Neuronal stem cell (in vitro differentiated cells): ENCODE measurements around the gene UBE3D.

Source experiments
- DNase-seq: peaks from one replicate; pipeline ENCODE4 v3.0.0-alpha.2; 2013; ENCODE audit warnings: low spot score
- H2AFZ ChIP-seq: one replicate; pipeline ENCODE4 v1.6.1; 2013; ENCODE audit warnings: mild to moderate bottlenecking, low read length, inconsistent platforms
- H2AK5ac ChIP-seq: 2 replicates; pipeline ENCODE4 v1.6.1; 2013; ENCODE audit warnings: low read depth, mild to moderate bottlenecking, inconsistent platforms, low read length, moderate library complexity, mixed read lengths
- H2BK120ac ChIP-seq: 2 replicates; pipeline ENCODE4 v1.6.1; 2013; ENCODE audit warnings: low read depth, mild to moderate bottlenecking, inconsistent platforms, low read length, moderate library complexity, mixed read lengths
- H2BK12ac ChIP-seq: one replicate; pipeline ENCODE4 v1.6.1; 2013; ENCODE audit warnings: low read length, inconsistent platforms
- H2BK15ac ChIP-seq: 2 replicates; pipeline ENCODE4 v1.6.1; 2013; ENCODE audit warnings: mild to moderate bottlenecking, low read length, inconsistent platforms, mixed read lengths
- H2BK5ac ChIP-seq: one replicate; pipeline ENCODE4 v1.6.1; 2013; ENCODE audit warnings: inconsistent platforms, mild to moderate bottlenecking, low read length, moderate library complexity
- H3K14ac ChIP-seq: one replicate; pipeline ENCODE4 v1.6.1; 2013; ENCODE audit warnings: low read length, inconsistent platforms
- H3K18ac ChIP-seq: 2 replicates; pipeline ENCODE4 v1.6.1; 2013; ENCODE audit warnings: low read length, inconsistent platforms
- H3K23ac ChIP-seq: 2 replicates; pipeline ENCODE4 v1.6.1; 2013; ENCODE audit warnings: low read depth, mild to moderate bottlenecking, mixed read lengths, low read length, inconsistent platforms; ENCODE audit not compliant: poor library complexity
- H3K27ac ChIP-seq: replicated peaks from 3 replicates; pipeline ENCODE4 v1.5.1; 2013; ENCODE audit warnings: low read length, inconsistent platforms
- H3K27me3 ChIP-seq, 3 experiments: 2 replicates each; pipeline ENCODE4 v1.6.1; 2013; ENCODE audit warnings: low read length in 3 of 3, mild to moderate bottlenecking in 2 of 3, inconsistent platforms in 1 of 3, low read depth in 1 of 3, mixed read lengths in 1 of 3, moderate library complexity in 1 of 3; ENCODE audit not compliant: control insufficient read depth in 3 of 3, insufficient read depth in 3 of 3
- H3K36me3 ChIP-seq, 2 donors: replicated peaks in 1 of 2; 2 replicates each; pipeline ENCODE4 v1.6.1; 2013; ENCODE audit warnings: low read length in 2 of 2; ENCODE audit not compliant: control insufficient read depth in 2 of 2, insufficient read depth in 2 of 2
- H3K4ac ChIP-seq: 2 replicates; pipeline ENCODE4 v1.6.1; 2013; ENCODE audit warnings: inconsistent platforms, mild to moderate bottlenecking, low read length, moderate library complexity
- H3K4me1 ChIP-seq, 2 donors: 1 replicate in 1 of 2; 2 replicates in 1 of 2; pipeline ENCODE4 v1.6.1; 2013; ENCODE audit warnings: low read length in 2 of 2, low read depth in 1 of 2; ENCODE audit not compliant: control insufficient read depth in 2 of 2, insufficient read depth in 1 of 2
- H3K4me2 ChIP-seq: one replicate; pipeline ENCODE4 v1.6.1; 2013; ENCODE audit warnings: mild to moderate bottlenecking, low read length, inconsistent platforms; ENCODE audit not compliant: insufficient read depth, poor library complexity, severe bottlenecking
- H3K4me3 ChIP-seq, 2 donors: 2 replicates each; pipeline ENCODE4 v1.5.1; 2013; ENCODE audit warnings: low read length in 2 of 2, mild to moderate bottlenecking in 2 of 2, inconsistent platforms in 1 of 2, moderate library complexity in 1 of 2
- H3K79me1 ChIP-seq: one replicate; pipeline ENCODE4 v1.6.1; 2013; ENCODE audit warnings: low read depth, mild to moderate bottlenecking, inconsistent platforms, low read length, moderate library complexity
- H3K9ac ChIP-seq: one replicate; pipeline ENCODE4 v1.6.1; 2013; ENCODE audit warnings: mild to moderate bottlenecking, low read depth, low read length, inconsistent platforms; ENCODE audit not compliant: poor library complexity
- H3K9me3 ChIP-seq, 2 donors: replicated peaks in 1 of 2; 2 replicates each; pipeline versions ENCODE3 to v1.6.1; 2013; ENCODE audit warnings: low read length in 2 of 2, mild to moderate bottlenecking in 2 of 2, inconsistent platforms in 1 of 2, low read depth in 1 of 2, mixed read lengths in 1 of 2, moderate library complexity in 1 of 2; ENCODE audit not compliant: control insufficient read depth in 2 of 2, insufficient read depth in 1 of 2
- H4K8ac ChIP-seq: one replicate; pipeline ENCODE4 v1.6.1; 2013; ENCODE audit warnings: low read depth, mild to moderate bottlenecking, inconsistent platforms, low read length, moderate library complexity
- H4K91ac ChIP-seq: one replicate; pipeline ENCODE4 v1.6.1; 2013; ENCODE audit warnings: low read length, low read depth, mild to moderate bottlenecking, inconsistent platforms; ENCODE audit not compliant: poor library complexity
- WGBS, 2 donors: extraction: QIAGEN DNeasy Blood & Tissue Kit; methylation state at CpG; one replicate each; pipeline ENCODE4 v1.1.7; 2013; ENCODE audit warnings: missing lambda C conversion rate in 2 of 2, mixed read lengths in 1 of 2; ENCODE audit not compliant: insufficient read length in 2 of 2, insufficient replicate concordance in 1 of 2; ENCODE audit errors: extremely low coverage in 2 of 2; 5-methylcytosine and 5-hydroxymethylcytosine counted together

Gene UBE3D

DNA sequence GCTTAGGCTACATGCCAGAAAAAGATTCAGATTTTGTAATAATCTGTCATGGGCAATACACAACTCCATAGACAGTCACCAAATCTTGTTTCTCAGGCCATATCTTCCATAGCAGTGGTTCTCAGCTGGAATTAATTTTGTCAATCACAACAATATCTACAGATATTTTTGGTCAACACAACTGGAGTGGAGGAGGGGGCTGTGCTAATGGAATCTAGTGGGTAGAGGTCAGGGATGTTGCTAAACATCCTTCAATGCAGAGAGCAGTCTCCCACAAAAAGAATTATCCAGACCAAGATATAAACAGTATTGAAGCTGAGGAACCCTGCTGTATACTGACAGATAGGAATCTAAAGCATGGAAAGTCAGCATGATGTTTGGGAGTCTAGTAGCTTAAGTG lies 174.6 kb downstream of the UBE3D start:
- Histone ChIP-seq H2BK120ac (no peak overlapping the region), H3K4me1 (no peaks in the 10 kb centered on the region), H3K27ac (no peak overlapping the region), H3K4me2 (no peak overlapping the region), H4K8ac (no peak overlapping the region), H3K9ac (no peak overlapping the region), H3K36me3 (peaks cover 0 to 2% of the 10 kb centered on the region in 2 donors), H3K18ac (no peak overlapping the region), H2BK5ac (no peak overlapping the region), H4K91ac (no peak overlapping the region), H2AK5ac (no peak overlapping the region), H3K23ac (no peak overlapping the region), H3K4me3 (no peak overlapping the region), H3K14ac (no peak overlapping the region), H3K27me3 (no peaks in the 10 kb centered on the region), H3K79me1 (no peaks in the 10 kb centered on the region), H3K4ac (no peak overlapping the region), H3K9me3 (no peaks in the 10 kb centered on the region), H2BK15ac (no peak overlapping the region), H2AFZ (no peak overlapping the region), H2BK12ac (no peak overlapping the region)
- no peak for DNase-seq

DNA sequence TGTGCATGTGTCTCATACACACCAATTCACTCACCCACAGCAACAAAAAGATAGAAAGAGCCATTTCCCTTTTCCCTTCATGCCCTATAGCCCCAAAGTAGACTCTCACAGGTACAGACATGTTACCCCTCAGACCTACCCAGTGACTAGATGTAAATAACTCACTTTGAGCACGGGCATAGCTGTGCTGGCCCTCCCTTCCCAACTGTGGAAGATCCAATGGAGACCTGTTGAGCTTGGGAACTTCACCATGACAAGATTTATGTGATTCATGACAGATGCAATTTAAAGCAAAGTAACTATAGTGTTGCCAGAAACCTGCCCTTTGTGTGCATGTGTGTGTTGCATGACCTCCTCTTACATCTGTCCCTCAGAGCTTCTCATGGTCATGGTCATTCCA lies 175.4 kb downstream of the UBE3D start:
- no peak overlapping the region for H3K4me3 ChIP-seq
- no peak overlapping the region for H3K4ac ChIP-seq
- no peak overlapping the region for H2AK5ac ChIP-seq
- peaks cover 0 to 2% of the 10 kb centered on the region in 2 donors for H3K36me3 ChIP-seq
- no peaks in the 10 kb centered on the region for H3K4me1 ChIP-seq
- H2BK15ac ChIP-seq, result no peak overlapping the region
- H3K14ac ChIP-seq, result no peak overlapping the region
- no peak overlapping the region for H3K9ac ChIP-seq
- H4K91ac ChIP-seq, result no peak overlapping the region
- H3K4me2 ChIP-seq, result no peak overlapping the region
- no peak overlapping the region for H2BK120ac ChIP-seq
- H2AFZ ChIP-seq, result no peak overlapping the region
- no CpG with 5 or more reads among the region's 1 CpG for WGBS, 2 donors
- H3K27me3 ChIP-seq, result no peaks in the 10 kb centered on the region
- DNase-seq, result no peak
- no peak overlapping the region for H2BK12ac ChIP-seq
- H3K18ac ChIP-seq, result no peak overlapping the region
- H4K8ac ChIP-seq, result no peak overlapping the region
- no peak overlapping the region for H2BK5ac ChIP-seq
- H3K9me3 ChIP-seq, result no peaks in the 10 kb centered on the region
- H3K79me1 ChIP-seq, result no peaks in the 10 kb centered on the region
- H3K23ac ChIP-seq, result no peak overlapping the region
- H3K27ac ChIP-seq, result no peak overlapping the region

DNA sequence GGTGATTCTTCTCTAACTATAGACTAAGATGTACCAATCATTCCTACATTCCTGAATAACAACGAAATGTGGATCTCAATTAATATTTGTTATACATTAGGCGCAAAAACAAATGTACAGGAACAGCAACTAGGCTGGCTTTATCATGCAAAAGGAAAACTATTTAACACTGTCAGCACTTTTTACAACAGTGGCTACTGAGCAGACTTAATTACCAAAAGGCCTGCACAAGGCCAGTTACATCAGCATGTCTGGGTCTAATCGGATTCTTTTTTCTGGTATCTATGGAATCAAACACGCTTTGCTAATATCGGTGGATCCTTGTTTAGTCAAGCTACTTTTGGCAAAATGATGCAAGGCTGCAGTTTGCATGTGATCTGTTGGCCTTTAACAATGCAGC lies 176.5 kb downstream of the UBE3D start:
- no peaks in the 10 kb centered on the region for H3K27me3 ChIP-seq
- DNase-seq, result no peak
- H2BK5ac ChIP-seq, result no peak overlapping the region
- no peak overlapping the region for H2BK15ac ChIP-seq
- H3K4me3 ChIP-seq, result no peak overlapping the region
- no peak overlapping the region for H4K8ac ChIP-seq
- H2AFZ ChIP-seq, result no peak overlapping the region
- no peak overlapping the region for H3K18ac ChIP-seq
- H2BK12ac ChIP-seq, result no peak overlapping the region
- no peak overlapping the region for H2BK120ac ChIP-seq
- no peaks in the 10 kb centered on the region for H3K4me1 ChIP-seq
- no peak overlapping the region for H3K14ac ChIP-seq
- H3K36me3 ChIP-seq, result peaks cover 0 to 2% of the 10 kb centered on the region in 2 donors
- H3K27ac ChIP-seq, result no peak overlapping the region
- H3K9me3 ChIP-seq, result no peaks in the 10 kb centered on the region
- no peak overlapping the region for H3K9ac ChIP-seq
- H4K91ac ChIP-seq, result no peak overlapping the region
- H3K23ac ChIP-seq, result no peak overlapping the region
- no peak overlapping the region for H3K4me2 ChIP-seq
- WGBS, 2 donors, result no CpG with 5 or more reads among the region's 5 CpGs
- no peak overlapping the region for H3K4ac ChIP-seq
- H3K79me1 ChIP-seq, result no peaks in the 10 kb centered on the region
- H2AK5ac ChIP-seq, result no peak overlapping the region

DNA sequence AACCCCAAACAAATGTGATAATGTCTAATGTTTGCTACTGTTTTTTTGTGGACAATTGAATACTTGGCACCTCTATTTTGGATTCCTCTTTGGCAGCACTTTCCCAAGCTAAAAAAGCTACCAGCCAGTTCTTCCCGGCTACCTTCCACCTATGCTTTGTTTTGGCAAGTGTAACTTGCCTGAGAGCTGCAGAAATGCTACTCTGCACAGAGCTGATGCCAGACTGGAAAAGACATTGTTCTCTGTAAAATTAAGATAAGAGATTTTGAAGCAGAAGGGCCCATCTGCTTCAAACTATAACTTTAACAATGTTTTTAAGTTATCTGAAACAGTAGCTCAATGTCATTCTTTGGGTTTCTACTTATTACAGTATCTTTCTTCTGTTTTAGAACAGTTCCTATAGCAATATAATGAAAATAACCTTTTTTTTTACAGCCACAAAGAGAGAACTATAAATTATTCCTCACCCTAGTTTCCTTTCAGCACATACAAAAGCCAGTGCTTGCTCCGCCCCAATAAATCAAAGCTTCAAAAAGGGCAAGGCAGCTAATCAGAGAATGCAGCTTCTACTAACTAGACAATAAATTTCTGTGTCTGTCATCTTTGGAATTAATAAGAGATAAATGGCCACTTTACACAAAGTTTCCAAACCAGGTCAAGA lies 183.1 kb downstream of the UBE3D start:
- Histone ChIP-seq H3K14ac (no peak overlapping the region), H3K9me3 (no peaks in the 10 kb centered on the region), H3K9ac (no peak overlapping the region), H3K4me2 (no peak overlapping the region), H2BK5ac (no peak overlapping the region), H3K4me1 (peaks cover 0 to 2% of the 10 kb centered on the region in 2 donors), H3K4me3 (no peak overlapping the region), H4K91ac (no peak overlapping the region), H3K79me1 (no peaks in the 10 kb centered on the region), H2BK120ac (no peak overlapping the region), H2BK15ac (no peak overlapping the region), H4K8ac (no peak overlapping the region), H3K36me3 (no peaks in the 10 kb centered on the region), H3K27ac (no peak overlapping the region), H2AFZ (peak overlapping the region; percentile 39), H3K23ac (no peak overlapping the region), H3K4ac (no peak overlapping the region), H3K27me3 (no peaks in the 10 kb centered on the region), H2BK12ac (no peak overlapping the region), H2AK5ac (no peak overlapping the region), H3K18ac (no peak overlapping the region)
- no peak for DNase-seq
- WGBS, 2 donors, result no CpG with 5 or more reads among the region's 2 CpGs
